ENCODE measurements around the gene COL9A3.

COL9A3 gene

DNA sequence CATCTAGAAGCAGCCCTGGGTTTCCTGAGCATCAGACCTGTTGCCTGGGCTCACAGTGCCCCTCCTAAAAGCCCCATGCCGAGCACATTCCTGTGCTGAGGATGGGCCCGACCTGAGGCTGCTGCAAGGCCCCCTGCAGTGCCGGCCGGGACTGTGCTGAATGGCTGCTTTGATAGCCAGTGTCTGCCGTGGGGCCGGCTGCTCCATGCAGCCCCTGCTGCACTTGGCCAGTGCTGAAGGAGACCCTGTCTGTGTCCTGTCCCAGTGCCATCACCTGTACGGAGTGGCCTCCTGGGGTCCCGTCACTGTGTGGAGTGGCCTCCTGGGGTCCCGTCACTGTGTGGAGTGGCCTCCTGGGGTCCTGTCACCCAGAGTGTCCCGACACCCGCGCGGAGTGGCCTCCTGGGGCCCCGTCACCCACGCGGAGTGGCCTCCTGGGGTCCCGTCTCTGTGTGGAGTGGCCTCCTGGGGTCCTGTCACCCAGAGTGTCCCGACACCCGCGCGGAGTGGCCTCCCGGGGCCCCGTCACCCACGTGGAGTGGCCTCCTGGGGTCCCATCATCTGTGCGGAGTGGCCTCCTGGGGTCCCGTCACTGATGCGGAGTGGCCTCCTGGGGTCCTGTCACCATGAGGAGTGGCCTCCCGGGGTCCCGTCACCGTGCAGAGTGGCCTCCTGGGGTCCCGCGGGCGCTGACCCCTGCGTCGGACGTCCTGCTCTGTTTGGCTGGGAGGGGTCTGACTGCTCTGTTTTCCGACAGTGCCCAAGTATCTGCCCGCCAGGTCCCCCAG lies 7.0 kb downstream of the COL9A3 start:
- Histone ChIP-seq H3K27ac (ENCODE audit: low read depth, low read length) (no peak overlapping the region), H3K27me3 (ENCODE audit: low read length) (no peaks in the 10 kb centered on the region), H2AFZ (ENCODE audit: low read depth, low read length, severe bottlenecking) (no peak overlapping the region), H3K9me3 (ENCODE audit: insufficient read depth, low read length) (no peaks in the 10 kb centered on the region), H3K79me2 (ENCODE audit: insufficient read depth, low read length) (no peaks in the 10 kb centered on the region), H4K20me1 (ENCODE audit: low read depth, low read length) (no peaks in the 10 kb centered on the region), H3K4me3 (ENCODE audit: insufficient read depth, low read length, poor library complexity, severe bottlenecking) (no peak overlapping the region), H3F3A (ENCODE audit: insufficient read depth) (no peaks in the 10 kb centered on the region), H3K4me2 (ENCODE audit: low read depth, low read length, poor library complexity, severe bottlenecking) (no peak overlapping the region), H3K9ac (ENCODE audit: low read length) (no peak overlapping the region), H3K9me2 (replicated peaks; ENCODE audit: insufficient read depth, low read length) (no peaks in the 10 kb centered on the region), H3K36me3 (ENCODE audit: low read length) (no peaks in the 10 kb centered on the region)
- no peak for TF ChIP-seq EZH2phosphoT487 (conservative IDR thresholded peaks at IDR 0.05; ENCODE audit: low read length)
- no peak for TF ChIP-seq CTCF (IDR thresholded peaks at IDR 0.05; ENCODE audit: insufficient read depth, low read length, poor library complexity, severe bottlenecking)

DNA sequence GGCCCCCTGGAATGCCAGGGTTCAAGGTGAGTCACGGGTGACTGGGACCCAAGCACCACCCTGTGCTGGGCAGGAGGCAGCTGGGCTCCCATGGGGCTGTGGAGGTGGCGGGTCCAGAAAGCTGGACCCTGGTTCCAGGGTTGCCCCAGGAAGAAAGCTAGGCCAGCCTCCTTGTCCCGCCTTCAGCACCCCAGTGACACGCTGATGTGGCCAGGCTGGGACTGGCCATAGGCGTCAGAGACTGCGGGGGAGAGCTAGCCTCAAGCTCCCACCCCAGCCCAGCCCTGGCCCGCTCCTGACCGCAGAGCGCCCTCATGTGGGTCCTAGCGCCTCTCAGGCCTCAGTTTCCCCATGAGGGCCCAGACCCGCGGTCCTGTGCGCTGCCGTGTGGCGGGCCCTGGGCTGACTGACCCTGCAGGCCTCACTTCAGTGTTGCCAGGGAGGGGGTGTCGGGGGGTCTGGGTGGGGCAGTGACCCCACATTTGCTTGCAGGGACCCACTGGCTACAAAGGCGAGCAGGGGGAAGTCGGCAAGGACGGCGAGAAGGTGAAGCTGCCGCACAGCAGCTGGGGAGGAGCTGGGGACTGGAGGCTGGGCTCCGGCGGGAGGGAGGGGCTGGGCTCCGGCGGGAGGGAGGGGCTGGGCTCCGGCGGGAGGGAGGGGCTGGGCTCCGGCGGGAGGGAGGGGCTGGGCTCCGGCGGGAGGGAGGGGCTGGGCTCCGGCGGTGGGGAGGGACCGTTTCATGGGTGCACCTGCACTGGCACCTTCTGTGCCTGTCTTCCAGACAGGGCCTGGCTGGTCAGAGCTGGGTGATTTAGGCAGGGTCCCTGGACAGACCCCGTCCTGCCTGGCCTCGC lies 7.9 kb downstream of the COL9A3 start:
- no peak overlapping the region for H3K9ac ChIP-seq (ENCODE audit: low read length)
- no peaks in the 10 kb centered on the region for H3K79me2 ChIP-seq (ENCODE audit: insufficient read depth, low read length)
- peak overlapping the region; percentile 24 for H3K4me2 ChIP-seq (ENCODE audit: low read depth, low read length, poor library complexity, severe bottlenecking)
- no peaks in the 10 kb centered on the region for H3F3A ChIP-seq (ENCODE audit: insufficient read depth)
- no peaks in the 10 kb centered on the region for H3K36me3 ChIP-seq (ENCODE audit: low read length)
- no peaks in the 10 kb centered on the region for H4K20me1 ChIP-seq (ENCODE audit: low read depth, low read length)
- H3K27ac ChIP-seq (ENCODE audit: low read depth, low read length) = no peak overlapping the region
- H3K9me3 ChIP-seq (ENCODE audit: insufficient read depth, low read length) = no peaks in the 10 kb centered on the region
- no peak for TF ChIP-seq CTCF (IDR thresholded peaks at IDR 0.05; ENCODE audit: insufficient read depth, low read length, poor library complexity, severe bottlenecking)
- H2AFZ ChIP-seq (ENCODE audit: low read depth, low read length, severe bottlenecking) = no peak overlapping the region
- no peaks in the 10 kb centered on the region for H3K9me2 ChIP-seq (replicated peaks; ENCODE audit: insufficient read depth, low read length)
- no peak overlapping the region for H3K4me3 ChIP-seq (ENCODE audit: insufficient read depth, low read length, poor library complexity, severe bottlenecking)
- H3K27me3 ChIP-seq (ENCODE audit: low read length) = no peaks in the 10 kb centered on the region

DNA sequence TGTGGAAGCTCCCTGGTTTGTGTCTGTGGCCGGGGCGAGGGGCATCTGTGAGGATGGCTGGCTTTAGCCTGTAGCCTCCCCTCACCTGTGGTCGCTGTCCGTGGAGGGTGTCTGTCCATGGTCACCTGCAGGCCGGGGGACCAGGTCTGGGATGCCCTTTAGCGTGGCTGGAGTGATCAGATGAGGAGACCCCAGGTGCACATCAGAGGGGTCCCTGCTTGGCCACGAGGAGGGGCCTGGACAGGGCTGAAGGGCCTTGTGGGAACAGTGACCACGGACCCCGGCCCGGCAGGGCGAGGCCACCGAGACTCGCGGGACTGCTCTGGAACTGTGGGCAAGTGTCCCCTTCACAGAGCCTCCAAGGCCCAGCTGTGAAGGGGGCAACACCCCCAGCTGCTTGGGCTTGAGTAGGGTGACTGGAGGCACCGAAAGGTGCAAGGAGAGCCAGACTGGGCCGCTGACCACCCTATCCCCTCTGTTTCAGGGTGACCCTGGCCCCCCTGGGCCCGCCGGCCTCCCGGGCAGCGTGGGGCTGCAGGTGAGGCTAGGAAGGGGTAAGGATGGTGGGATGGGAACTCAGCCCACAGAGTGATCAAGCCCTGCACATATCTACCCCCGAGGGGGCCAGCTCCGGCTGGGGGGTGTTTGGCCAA lies 8.6 kb downstream of the COL9A3 start:
- no peak overlapping the region for H3K27ac ChIP-seq (ENCODE audit: low read depth, low read length)
- H4K20me1 ChIP-seq (ENCODE audit: low read depth, low read length) = no peaks in the 10 kb centered on the region
- H3K27me3 ChIP-seq (ENCODE audit: low read length) = no peaks in the 10 kb centered on the region
- no peaks in the 10 kb centered on the region for H3K36me3 ChIP-seq (ENCODE audit: low read length)
- no peaks in the 10 kb centered on the region for H3K9me2 ChIP-seq (replicated peaks; ENCODE audit: insufficient read depth, low read length)
- no peaks in the 10 kb centered on the region for H3K79me2 ChIP-seq (ENCODE audit: insufficient read depth, low read length)
- TF ChIP-seq EZH2phosphoT487 (conservative IDR thresholded peaks at IDR 0.05; ENCODE audit: low read length) = no peak
- no peak for TF ChIP-seq CTCF (IDR thresholded peaks at IDR 0.05; ENCODE audit: insufficient read depth, low read length, poor library complexity, severe bottlenecking)
- no peaks in the 10 kb centered on the region for H3K9me3 ChIP-seq (ENCODE audit: insufficient read depth, low read length)
- H3K9ac ChIP-seq (ENCODE audit: low read length) = no peak overlapping the region
- no peaks in the 10 kb centered on the region for H3F3A ChIP-seq (ENCODE audit: insufficient read depth)
- peak overlapping the region; percentile 24 for H3K4me2 ChIP-seq (ENCODE audit: low read depth, low read length, poor library complexity, severe bottlenecking)
- H3K4me3 ChIP-seq (ENCODE audit: insufficient read depth, low read length, poor library complexity, severe bottlenecking) = no peak overlapping the region
- H2AFZ ChIP-seq (ENCODE audit: low read depth, low read length, severe bottlenecking) = no peak overlapping the region

Data from SU-DHL-6 (cell line).